NB4 (cell line): ENCODE measurements around the gene EFHC2.

ENCODE experiments used
- DNase-seq: peaks from one replicate; pipeline ENCODE4 v3.0.0; 2010; ENCODE audit warnings: low read depth
- H3K4me3 ChIP-seq: one replicate; pipeline ENCODE4 v1.5.1; 2011; ENCODE audit warnings: mild to moderate bottlenecking, low read depth, low read length, moderate library complexity
- CTCF ChIP-seq: IDR thresholded peaks from one replicate; pipeline ENCODE4 v1.5.1; 2012; ENCODE audit warnings: low read depth, low read length
- MYC ChIP-seq: IDR thresholded peaks from 2 replicates; pipeline ENCODE4 v1.6.1; 2011; ENCODE audit warnings: low read depth, low read length
- POLR2A ChIP-seq: IDR thresholded peaks from 2 replicates; pipeline ENCODE4 v1.6.1; 2011; ENCODE audit warnings: mild to moderate bottlenecking; ENCODE audit not compliant: insufficient read length; ENCODE audit errors: extremely low read depth
- TF ChIP-seq, protein P1 (sequence below): IDR thresholded peaks from 2 replicates; pipeline ENCODE4 v1.6.1; 2011; ENCODE audit warnings: low read depth, low read length

Gene EFHC2

GRCh38 chrX:44156726-44157125 is 186.7 kb downstream of the EFHC2 start:
- no peak for TF ChIP-seq CTCF
- TF ChIP-seq MYC: no peak
- TF ChIP-seq, protein P1, sequence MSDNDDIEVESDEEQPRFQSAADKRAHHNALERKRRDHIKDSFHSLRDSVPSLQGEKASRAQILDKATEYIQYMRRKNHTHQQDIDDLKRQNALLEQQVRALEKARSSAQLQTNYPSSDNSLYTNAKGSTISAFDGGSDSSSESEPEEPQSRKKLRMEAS: no peak
- no peak for TF ChIP-seq POLR2A
- H3K4me3 ChIP-seq: no peak overlapping the region
- DNase-seq: no peak

- no peak for DNase-seq
- TF ChIP-seq, protein P1: no peak
- TF ChIP-seq CTCF: no peak
- no peak for TF ChIP-seq POLR2A
- TF ChIP-seq MYC: no peak
- no peak overlapping the region for H3K4me3 ChIP-seq
These were observed 188.3 kb downstream of the EFHC2 start for GRCh38 chrX:44155126-44155525.

DNA sequence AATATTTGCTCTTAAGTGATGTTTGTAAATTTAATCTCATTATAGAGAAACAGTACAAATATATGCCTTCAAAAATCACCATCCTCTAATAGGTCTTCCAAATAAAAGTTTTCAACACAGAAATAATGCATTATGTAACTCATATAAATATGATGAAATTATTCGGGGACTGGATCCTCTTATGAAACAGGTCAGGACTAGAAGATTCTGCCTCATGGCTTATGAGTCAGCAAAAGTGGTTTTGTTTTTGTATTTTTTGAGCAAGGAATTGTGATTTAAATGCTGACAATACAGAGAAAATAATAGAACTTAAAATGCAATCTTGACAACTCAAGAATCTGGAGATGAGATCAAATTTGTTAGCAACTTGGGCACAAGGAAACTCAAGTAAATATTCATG is 190.6 kb downstream of the EFHC2 start:
- H3K4me3 ChIP-seq: no peak overlapping the region
- peak; percentile 21 for DNase-seq
- TF ChIP-seq, protein P1: no peak

DNA sequence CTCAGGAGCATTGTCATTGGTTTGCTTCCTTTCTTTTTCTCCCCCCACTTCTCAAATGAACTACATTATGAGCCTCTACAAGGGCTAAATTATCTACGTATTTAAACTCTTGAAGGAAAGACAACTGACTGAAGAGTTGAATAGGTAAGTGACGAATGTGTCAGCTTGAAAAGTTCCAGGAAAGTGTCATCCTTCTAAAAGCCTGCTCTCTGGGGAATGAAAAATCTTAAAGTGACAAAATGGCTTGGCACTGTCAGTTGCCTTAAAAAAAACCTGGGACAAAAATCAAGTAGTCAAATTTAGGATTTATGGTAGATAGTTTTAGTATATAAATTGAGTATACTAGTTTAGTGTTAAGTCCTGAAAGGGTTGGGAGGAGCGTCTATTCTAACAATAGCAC is 196.3 kb downstream of the EFHC2 start:
- DNase-seq: no peak
- TF ChIP-seq, protein P1: no peak
- TF ChIP-seq CTCF (no peak), MYC (no peak), POLR2A (no peak)
- H3K4me3 ChIP-seq: no peak overlapping the region

DNA sequence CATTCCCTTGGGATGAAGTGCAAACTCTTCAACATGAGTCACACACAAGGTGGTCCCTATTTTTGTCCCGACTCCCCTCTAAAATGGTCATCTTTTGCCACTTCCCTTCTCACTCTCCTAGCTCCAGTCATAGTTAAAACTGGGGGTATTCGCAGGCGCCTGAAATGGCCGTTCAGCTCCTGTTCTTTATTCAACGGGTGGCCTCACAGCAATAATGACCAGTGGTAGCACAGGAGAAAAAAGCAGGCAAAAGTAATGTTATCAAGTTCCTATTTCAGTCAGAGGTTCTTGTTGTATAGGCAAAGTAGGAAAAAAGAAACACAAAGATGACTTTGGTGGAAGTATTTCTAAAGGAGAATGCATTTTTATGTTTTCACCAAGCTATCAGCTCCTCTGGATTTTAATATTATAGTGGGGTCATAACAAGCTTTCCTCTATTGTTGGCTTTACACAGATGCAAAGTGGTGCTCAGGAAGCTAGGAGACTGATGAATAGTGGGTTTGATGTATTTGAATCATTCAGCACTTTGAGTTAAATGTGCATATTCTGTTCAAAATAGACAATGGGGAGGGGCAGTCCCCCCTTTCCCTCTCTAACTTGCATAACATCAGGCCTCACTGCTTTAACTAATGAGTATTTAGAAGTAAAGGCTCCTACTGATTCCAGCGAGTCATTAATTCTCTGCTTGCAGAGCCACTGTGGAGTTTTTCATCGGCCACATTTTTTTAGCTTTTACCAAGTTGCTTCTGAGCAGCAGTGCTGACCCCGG is 199.1 kb downstream of the EFHC2 start:
- H3K4me3 ChIP-seq: no peak overlapping the region
- no peak for DNase-seq
- TF ChIP-seq CTCF: no peak
- TF ChIP-seq, protein P1: no peak
- no peak for TF ChIP-seq MYC
- no peak for TF ChIP-seq POLR2A

GRCh38 chrX:44143061-44143602 is 200.3 kb downstream of the EFHC2 start:
- no peak for TF ChIP-seq MYC
- TF ChIP-seq, protein P1: no peak
- TF ChIP-seq CTCF: no peak
- no peak for TF ChIP-seq POLR2A
- peak; percentile 21 for DNase-seq

More at GRCh38 chrX:44143061-44143602, 200.3 kb downstream of the EFHC2 start:
- no peak overlapping the region for H3K4me3 ChIP-seq
